A549 (cell line): Measurements from ENCODE around the gene PLXNC1.

ENCODE experiments used
- CTCF ChIP-seq: fragments of >200 bp; sonication (Bioruptor Twin); formaldehyde crosslinking; IDR thresholded peaks from 3 replicates; pipeline ENCODE4 v1.5.1; 2016
- REST ChIP-seq: fragments of 200-600 bp; sonication (generic); IDR thresholded peaks from 2 replicates; pipeline ENCODE4 v1.6.1; 2016; ENCODE audit warnings: antibody characterized with exemption, mild to moderate bottlenecking, moderate library complexity
- SREBF2 ChIP-seq: fragments of 450-650 bp; IDR thresholded peaks from 2 replicates; pipeline ENCODE4 v1.6.1; 2014; ENCODE audit warnings: mild to moderate bottlenecking, moderate library complexity
- TP53 ChIP-seq: fragments of 250-450 bp; sonication (Bioruptor Pico); IDR thresholded peaks from 2 replicates; pipeline ENCODE4 v1.5.0; 2021; ENCODE audit warnings: mild to moderate bottlenecking, moderate library complexity

DNA sequence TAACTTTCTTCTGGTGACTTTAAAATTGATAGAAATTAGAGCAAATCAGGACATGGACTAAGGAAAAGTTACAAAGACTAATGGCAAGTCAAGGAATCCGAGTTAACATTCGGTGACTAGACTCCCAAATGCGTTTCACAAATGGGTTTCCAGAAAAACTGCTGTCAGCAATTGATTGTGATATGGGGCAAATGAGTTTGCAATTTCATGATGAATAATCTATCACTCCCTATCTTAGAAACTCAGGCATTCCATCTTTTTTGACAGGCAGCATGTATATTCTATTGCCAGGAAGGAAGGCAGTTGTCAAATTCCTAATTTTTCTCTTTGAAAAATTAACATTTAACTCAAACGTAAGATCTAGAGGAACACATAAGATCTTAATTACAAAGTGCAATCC is 40.5 kb upstream of the PLXNC1 start:
- TF ChIP-seq SREBF2 (no peak), CTCF (no peak), TP53 (CRISPR knock-in tag) (no peak), REST (no peak)
